Measurements from ENCODE around the gene B3GALNT2.
A peak's percentile ranks its signal among the peaks of the same experiment; 100 is the strongest.

Gene B3GALNT2

GRCh38 chr1:235424092-235424491 is 80.2 kb downstream of the B3GALNT2 start:
- ChIA-PET POLR2A (interaction anchor here (1.2 to 1.4 kb wide), 2 partner anchors 96 to 263 kb away, joined by 4 read pairs; partner anchors contain the start of genes ARID4B, GGPS1 and RBM34), CTCF (interaction anchor here (0.6 to 1.7 kb wide), 2 partner anchors 8 to 332 kb away, joined by 3 to 5 read pairs; no protein-coding TSS in a partner anchor)
- DNase-seq (ENCODE audit: extremely low spot score) = no peak
- TF ChIP-seq ZNF384 (IDR thresholded peaks at IDR 0.05) (peak; percentile 53; the same call in 1 of the 2 replicates), L3MBTL2 (conservative IDR thresholded peaks at IDR 0.05) (no peak)

- ChIA-PET CTCF (interaction anchor here (1.3 to 1.7 kb wide), 2 partner anchors 8 to 170 kb away, joined by 4 to 5 read pairs; no protein-coding TSS in a partner anchor), POLR2A (interaction anchor here (0.7 to 1.4 kb wide), 3 partner anchors 95 to 262 kb away, joined by 4 to 5 read pairs (median 4); partner anchors contain the start of genes ARID4B, GGPS1 and RBM34)
- TF ChIP-seq SP1 (IDR thresholded peaks at IDR 0.05) (no peak), LEF1 (IDR thresholded peaks at IDR 0.05; ENCODE audit: borderline replicate concordance) (no peak), FOXA1 (IDR thresholded peaks at IDR 0.05) (no peak), TARDBP (IDR thresholded peaks at IDR 0.05) (no peak), FOXK2 (IDR thresholded peaks at IDR 0.05) (no peak), NFRKB (IDR thresholded peaks at IDR 0.05) (no peak), ELF4 (IDR thresholded peaks at IDR 0.05) (no peak), FOXM1 (IDR thresholded peaks at IDR 0.05; ENCODE audit: borderline replicate concordance) (no peak), HDGF (IDR thresholded peaks at IDR 0.05; ENCODE audit: borderline replicate concordance) (no peak), PKNOX1 (IDR thresholded peaks at IDR 0.05) (no peak), CTBP1 (IDR thresholded peaks at IDR 0.05; ENCODE audit: borderline replicate concordance) (no peak), SUZ12 (IDR thresholded peaks at IDR 0.05) (no peak)
- DNase-seq (ENCODE audit: extremely low spot score) = no peak
Measured at GRCh38 chr1:235423214-235423652, 81.0 kb downstream of the B3GALNT2 start.

- no peak for TF ChIP-seq FOXM1 (IDR thresholded peaks at IDR 0.05; ENCODE audit: borderline replicate concordance)
- no peak for TF ChIP-seq HDGF (IDR thresholded peaks at IDR 0.05; ENCODE audit: borderline replicate concordance)
- no peak for TF ChIP-seq PKNOX1 (IDR thresholded peaks at IDR 0.05)
- TF ChIP-seq TARDBP (IDR thresholded peaks at IDR 0.05) = no peak
- TF ChIP-seq SUZ12 (IDR thresholded peaks at IDR 0.05) = no peak
- no peak for TF ChIP-seq ELF4 (IDR thresholded peaks at IDR 0.05)
- no peak for TF ChIP-seq L3MBTL2 (conservative IDR thresholded peaks at IDR 0.05)
- no peak for TF ChIP-seq CTBP1 (IDR thresholded peaks at IDR 0.05; ENCODE audit: borderline replicate concordance)
- TF ChIP-seq ARNT (IDR thresholded peaks at IDR 0.05) = no peak
- TF ChIP-seq FOXA1 (IDR thresholded peaks at IDR 0.05) = no peak
- TF ChIP-seq FOXK2 (IDR thresholded peaks at IDR 0.05) = no peak
- TF ChIP-seq LEF1 (IDR thresholded peaks at IDR 0.05; ENCODE audit: borderline replicate concordance) = no peak
- TF ChIP-seq NFRKB (IDR thresholded peaks at IDR 0.05) = no peak
- no peak for TF ChIP-seq BHLHE40 (IDR thresholded peaks at IDR 0.05; ENCODE audit: borderline replicate concordance)
- no peak for TF ChIP-seq ZNF384 (IDR thresholded peaks at IDR 0.05)
- CTCF ChIA-PET = interaction anchor here (0.7 kb wide), 1 partner anchor 222 kb away, joined by 3 read pairs; no protein-coding TSS in a partner anchor
- POLR2A ChIA-PET = no interaction called here
Measured at GRCh38 chr1:235421751-235422150, 82.5 kb downstream of the B3GALNT2 start.

GRCh38 chr1:235417086-235417697 is 87.1 kb downstream of the B3GALNT2 start:
- no peak for TF ChIP-seq CTBP1 (IDR thresholded peaks at IDR 0.05; ENCODE audit: borderline replicate concordance)
- TF ChIP-seq HDGF (IDR thresholded peaks at IDR 0.05; ENCODE audit: borderline replicate concordance) = no peak
- TF ChIP-seq PKNOX1 (IDR thresholded peaks at IDR 0.05) = no peak
- no peak for TF ChIP-seq FOXM1 (IDR thresholded peaks at IDR 0.05; ENCODE audit: borderline replicate concordance)
- no peak for TF ChIP-seq SUZ12 (IDR thresholded peaks at IDR 0.05)
- no peak for TF ChIP-seq ELF4 (IDR thresholded peaks at IDR 0.05)
- TF ChIP-seq TARDBP (IDR thresholded peaks at IDR 0.05) = no peak
- ChIA-PET POLR2A (interaction anchor here (0.8 to 3.3 kb wide), 3 partner anchors 50 to 256 kb away, joined by 3 to 18 read pairs (median 4); partner anchors contain the start of genes ARID4B, GGPS1, RBM34 and TBCE), CTCF (interaction anchor here (0.5 to 2.9 kb wide), 28 partner anchors 9 to 1408 kb away, joined by 3 to 24 read pairs (median 4); no protein-coding TSS in a partner anchor)
- DNase-seq (ENCODE audit: extremely low spot score) = peak; percentile 82

More at GRCh38 chr1:235421751-235422150, 82.5 kb downstream of the B3GALNT2 start:
- no peak for DNase-seq (ENCODE audit: extremely low spot score)

GRCh38 chr1:235416662-235417049 is 87.6 kb downstream of the B3GALNT2 start:
- POLR2A ChIA-PET = interaction anchor here (0.8 to 3.3 kb wide), 3 partner anchors 49 to 256 kb away, joined by 3 to 18 read pairs (median 4); partner anchors contain the start of genes ARID4B, GGPS1, RBM34 and TBCE
- CTCF ChIA-PET = interaction anchor here (0.5 to 2.9 kb wide), 31 partner anchors 8 to 1409 kb away, joined by 3 to 24 read pairs (median 4); no protein-coding TSS in a partner anchor

More at GRCh38 chr1:235416662-235417049, 87.6 kb downstream of the B3GALNT2 start:
- no peak for TF ChIP-seq LEF1 (IDR thresholded peaks at IDR 0.05; ENCODE audit: borderline replicate concordance)
- TF ChIP-seq ARNT (IDR thresholded peaks at IDR 0.05) = no peak
- TF ChIP-seq ZNF384 (IDR thresholded peaks at IDR 0.05) = no peak
- TF ChIP-seq SP1 (IDR thresholded peaks at IDR 0.05) = no peak
- TF ChIP-seq BHLHE40 (IDR thresholded peaks at IDR 0.05; ENCODE audit: borderline replicate concordance) = no peak
- TF ChIP-seq SUZ12 (IDR thresholded peaks at IDR 0.05) = no peak
- TF ChIP-seq CTBP1 (IDR thresholded peaks at IDR 0.05; ENCODE audit: borderline replicate concordance) = no peak
- TF ChIP-seq FOXK2 (IDR thresholded peaks at IDR 0.05) = no peak
- TF ChIP-seq FOXA1 (IDR thresholded peaks at IDR 0.05) = no peak
- TF ChIP-seq HDGF (IDR thresholded peaks at IDR 0.05; ENCODE audit: borderline replicate concordance) = no peak; the same call in 1 of the 2 replicates
- TF ChIP-seq ELF4 (IDR thresholded peaks at IDR 0.05) = no peak
- TF ChIP-seq NFRKB (IDR thresholded peaks at IDR 0.05) = no peak
- no peak for TF ChIP-seq L3MBTL2 (conservative IDR thresholded peaks at IDR 0.05)
- no peak for TF ChIP-seq TARDBP (IDR thresholded peaks at IDR 0.05)
- no peak for TF ChIP-seq PKNOX1 (IDR thresholded peaks at IDR 0.05)
- no peak for TF ChIP-seq FOXM1 (IDR thresholded peaks at IDR 0.05; ENCODE audit: borderline replicate concordance)
- DNase-seq (ENCODE audit: extremely low spot score) = no peak

All from HEK293T (cell line).